Stimulated activated CD4-positive, alpha-beta T cell treated with anti-CD3 and anti-CD28 coated beads, Interleukin-4, amount 100 ng/mL, for 1 hour (primary cell): Measurements from ENCODE around the gene USP33.
"Not testable (repeated sequence)": the region's sequence is repeated elsewhere in the genome, so short reads cannot be mapped to it uniquely, and the experiment has no call there.

Experiments used
- DNase-seq: peaks from one replicate; pipeline ENCODE4 v3.0.0-alpha.2; 2020

Gene USP33

DNA sequence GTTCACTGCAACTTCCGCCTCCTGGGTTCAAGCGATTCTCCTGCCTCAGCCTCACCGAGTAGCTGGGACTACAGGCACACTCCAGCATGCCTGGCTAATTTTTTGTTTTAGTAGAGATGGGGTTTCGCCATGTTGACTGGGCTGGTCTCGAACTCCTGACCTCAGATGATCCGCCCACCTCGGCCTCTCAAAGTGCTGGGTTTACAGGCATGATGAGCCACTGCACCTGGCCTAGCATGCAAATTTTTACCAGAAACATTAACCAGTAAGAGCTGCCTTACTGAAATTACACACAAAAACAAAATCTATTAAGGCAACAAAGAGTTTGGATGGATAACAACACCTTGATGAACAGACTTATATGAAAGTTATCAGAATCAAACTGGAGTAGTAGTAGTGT lies 89.3 kb downstream of the USP33 start:
- DNase-seq = no peak

DNA sequence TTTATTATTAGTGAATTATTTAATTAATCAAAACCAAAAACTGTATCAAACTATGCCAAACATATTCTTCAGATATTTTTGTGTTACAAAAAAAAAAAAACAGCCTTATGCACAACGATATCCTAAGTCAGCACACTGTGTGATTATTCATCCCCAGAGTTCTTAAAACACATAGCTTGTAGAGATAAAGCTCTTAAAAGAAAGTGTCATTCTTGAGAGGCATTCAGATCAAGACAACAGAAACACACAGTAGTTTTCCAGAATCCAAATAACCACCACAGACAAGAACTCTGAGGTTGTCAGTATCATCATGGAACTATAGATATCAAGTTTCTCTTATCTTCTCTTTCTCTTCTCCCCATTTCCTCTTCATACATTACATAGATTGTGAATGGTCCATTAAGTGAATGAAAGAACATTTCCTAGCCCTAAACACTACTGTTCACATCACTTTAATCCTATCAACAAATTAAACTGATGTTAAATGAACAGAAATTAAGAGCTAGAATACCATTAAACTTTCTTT lies 90.7 kb downstream of the USP33 start:
- no peak for DNase-seq

DNA sequence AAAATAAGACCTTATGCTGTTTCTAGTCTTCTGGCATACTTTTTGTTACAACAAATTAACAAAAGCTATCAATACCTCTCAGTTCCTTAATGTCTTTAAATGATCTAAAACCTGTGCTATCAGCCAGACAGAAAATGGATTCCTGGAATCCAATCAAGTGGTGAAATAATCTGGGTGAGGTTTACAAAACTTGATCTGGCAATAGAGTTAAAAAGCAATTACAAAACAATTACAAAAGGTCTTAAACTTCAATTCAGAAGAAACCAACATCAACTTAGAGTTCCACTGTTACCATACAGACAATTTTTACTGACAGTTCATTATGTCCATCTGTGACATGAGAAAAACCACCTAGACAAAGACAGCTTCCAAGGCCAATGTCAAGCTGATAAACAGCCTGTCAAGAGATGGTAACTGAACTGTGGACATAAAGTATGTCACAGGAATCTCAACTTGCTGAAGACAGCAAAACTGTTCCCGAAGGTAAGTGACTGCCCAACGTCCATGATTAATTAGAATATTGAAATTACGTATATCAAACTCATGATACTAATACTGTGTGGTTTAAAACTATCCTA lies 94.6 kb downstream of the USP33 start:
- DNase-seq = no peak

DNA sequence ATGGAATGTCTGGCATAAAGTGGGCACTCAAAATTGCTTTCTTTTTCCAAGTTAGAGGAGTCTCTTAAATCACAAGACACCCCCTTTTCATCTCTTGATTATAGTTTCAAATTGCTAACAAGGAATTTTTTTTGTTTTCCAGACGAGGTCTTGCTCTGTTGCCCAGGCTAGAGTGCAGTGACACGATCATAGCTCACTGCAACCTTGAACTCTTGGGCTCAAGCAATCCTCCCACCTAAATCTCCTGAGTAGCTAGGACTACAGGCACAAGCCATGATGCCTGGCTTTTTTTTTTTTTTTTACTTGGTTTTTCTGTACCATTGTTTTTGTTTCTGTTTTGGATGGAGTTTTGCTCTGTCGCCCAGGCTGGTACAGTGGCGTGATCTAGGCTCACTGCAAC lies 98.0 kb downstream of the USP33 start:
- DNase-seq = no peak

DNA sequence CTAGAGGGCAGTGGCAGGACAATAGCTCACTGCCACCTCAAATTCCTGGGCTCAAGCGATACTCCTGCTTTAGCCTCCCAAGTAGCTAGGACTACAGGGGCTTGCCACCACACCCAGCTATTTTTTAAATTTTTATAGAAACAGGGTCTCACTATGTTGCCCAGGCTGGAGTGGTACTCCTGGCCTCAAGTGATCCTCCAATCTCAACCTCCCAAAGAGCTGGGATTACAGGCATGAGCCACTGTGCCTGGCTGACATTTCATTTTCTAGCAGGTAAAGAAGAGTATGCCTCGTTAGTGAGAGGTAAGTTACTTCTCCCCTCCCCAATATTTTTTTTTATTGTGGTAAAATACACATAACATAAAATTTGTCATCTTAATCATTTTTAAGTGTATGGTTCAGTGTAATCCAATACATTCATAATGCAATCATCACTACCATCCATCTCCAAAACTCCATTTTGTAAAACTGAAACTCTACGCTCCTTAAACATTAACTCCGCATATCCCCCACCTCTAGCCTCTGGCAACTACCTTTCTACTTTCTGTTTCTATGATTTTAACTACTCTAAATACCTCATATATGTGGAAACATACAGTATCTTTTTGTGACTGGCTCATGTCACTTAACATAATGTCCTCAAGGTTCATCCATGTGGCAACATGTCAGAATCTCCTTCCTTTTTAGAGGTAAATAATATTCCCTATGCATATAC lies 99.6 kb downstream of the USP33 start:
- DNase-seq = no peak

DNA sequence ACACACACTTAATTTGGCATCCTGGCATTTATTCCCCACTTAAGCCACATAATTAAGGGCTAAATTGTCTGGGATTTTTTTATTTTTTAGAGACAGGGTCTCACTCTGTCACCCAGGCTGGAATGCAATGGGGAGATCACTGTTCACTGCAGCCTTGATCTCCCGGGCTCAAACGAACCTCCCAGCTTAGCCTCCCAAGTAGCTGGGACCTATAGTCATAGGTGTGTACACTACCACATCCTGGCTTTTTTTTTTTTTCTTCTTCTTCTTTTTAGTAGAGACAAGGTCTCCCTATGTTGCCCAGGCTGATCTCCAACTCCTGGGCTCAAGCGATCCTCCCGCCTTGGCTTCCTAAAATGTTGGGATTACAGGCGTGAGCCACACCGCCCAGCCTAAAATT lies 101.4 kb downstream of the USP33 start:
- no peak for DNase-seq

DNA sequence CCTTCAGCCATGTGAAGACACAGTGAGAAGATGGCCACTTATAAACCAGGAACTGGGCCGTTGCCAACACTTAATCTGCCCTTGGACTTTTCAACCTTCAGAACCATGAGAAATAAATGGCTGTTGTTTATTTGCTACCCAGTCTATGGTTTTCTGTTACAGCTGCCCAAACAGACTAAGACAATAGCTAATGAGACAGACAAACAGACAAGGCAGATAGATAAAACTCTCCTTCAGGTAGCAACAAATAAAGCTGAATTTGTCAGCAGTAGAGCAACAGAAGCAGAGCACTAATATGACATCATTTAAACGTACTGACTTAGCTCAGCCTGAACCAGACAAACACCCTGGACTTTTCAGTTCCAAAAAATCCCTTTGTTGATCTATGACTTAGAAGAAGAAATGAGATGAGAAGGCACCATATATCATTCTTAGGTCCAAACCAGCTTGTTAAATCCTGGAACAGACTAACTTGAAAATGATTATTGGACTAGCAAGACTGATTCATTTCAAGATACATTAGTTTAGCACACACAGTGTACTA lies 104.1 kb downstream of the USP33 start:
- no peak for DNase-seq

DNA sequence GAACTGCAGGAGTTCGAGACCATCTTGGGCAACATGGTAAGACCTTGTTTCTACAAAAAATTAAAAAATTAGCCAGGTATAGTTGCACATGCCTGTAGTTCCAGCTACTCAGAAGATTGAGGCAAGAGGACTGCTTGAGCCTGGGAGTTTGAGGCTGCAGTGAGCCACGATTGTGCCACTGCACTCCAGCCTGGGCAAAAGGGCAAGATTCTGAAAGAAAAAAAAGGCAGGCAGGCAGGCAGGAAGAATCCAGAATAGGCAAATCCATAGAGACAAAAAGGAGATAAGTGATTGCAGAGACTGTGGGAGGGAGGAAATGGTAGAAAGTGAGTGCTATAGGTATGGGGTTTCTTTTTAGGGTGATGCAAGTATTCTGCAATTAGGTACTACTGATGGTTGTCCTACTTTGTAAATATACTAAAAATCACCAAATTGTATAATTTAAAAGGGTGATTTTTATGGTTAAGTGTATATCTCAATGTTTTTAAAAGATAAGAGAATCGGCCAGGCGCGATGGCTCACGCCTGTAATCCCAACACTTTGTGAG lies 106.6 kb downstream of the USP33 start:
- no peak for DNase-seq

DNA sequence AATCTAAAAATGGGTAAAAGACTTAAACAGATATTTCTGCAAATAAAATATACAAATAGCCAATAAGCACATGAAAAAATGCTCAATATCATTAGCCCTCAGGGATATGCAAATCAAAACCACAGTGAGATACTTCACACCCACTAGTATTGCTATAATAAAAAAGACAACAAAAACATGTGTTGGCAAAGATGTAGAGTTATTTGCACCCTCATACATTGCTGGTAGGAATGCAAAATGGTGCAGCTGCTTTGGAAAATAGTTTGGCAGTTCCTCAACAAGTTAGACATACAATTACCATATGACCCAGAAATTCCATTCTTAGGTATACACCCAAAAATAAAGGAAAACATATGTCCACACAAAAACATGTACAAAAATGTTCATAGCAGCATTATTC lies 107.4 kb downstream of the USP33 start:
- no peak for DNase-seq

DNA sequence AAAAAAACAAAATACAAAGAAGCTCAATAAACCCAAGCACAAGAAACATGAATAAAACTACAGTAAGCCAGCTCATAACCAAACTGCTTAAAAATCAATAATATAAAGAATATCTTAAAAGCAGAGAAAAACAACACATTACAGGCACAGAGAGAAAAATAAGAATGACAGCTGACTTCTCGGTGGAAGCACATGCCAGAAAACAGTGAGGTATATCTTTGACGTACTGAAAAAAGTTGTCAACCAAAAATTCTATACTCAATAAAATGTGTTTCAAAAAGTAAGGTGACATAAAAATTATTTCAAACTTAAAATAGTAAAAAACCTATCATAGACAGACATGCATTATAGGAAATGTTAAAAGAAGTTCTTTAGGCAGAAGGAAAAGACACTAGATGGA lies 110.5 kb downstream of the USP33 start:
- DNase-seq = no peak

DNA sequence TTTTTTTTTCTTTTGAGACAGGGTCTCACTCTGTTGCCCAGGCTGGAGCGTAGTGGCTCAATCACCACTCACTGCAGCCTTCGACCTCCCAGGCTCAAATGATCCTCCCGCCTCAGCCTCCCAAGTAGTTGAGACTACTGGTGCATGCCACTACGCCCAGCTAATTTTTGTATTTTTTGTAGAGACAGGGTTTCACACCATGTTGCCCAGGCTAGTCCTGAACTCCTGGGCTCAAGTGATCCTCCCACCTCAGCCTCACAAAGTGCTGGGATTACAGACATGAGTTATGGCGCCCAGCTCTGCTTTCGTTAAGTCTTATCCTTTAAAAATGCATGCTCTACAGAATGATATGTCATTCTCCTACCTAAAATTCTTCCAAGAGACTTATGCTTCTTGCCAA lies 113.4 kb downstream of the USP33 start:
- DNase-seq = not testable (repeated sequence)
